ENCODE data around the gene ABCD3.

- TF ChIP-seq CTCF (conservative IDR thresholded peaks at IDR 0.05 in 1 of 2, IDR thresholded peaks at IDR 0.05 in 1 of 2; ENCODE audit: low read depth in 1 of 2, low read length in 2 of 2) (no peak), EZH2 (IDR thresholded peaks at IDR 0.05; ENCODE audit: low read length, missing control alignments) (no peak)
Measured at GRCh38 chr1:94501935-94502334, 83.7 kb downstream of the ABCD3 start.

Data from fibroblast of lung (primary cell).